ENCODE measurements around the gene DUOXA2.

DNA sequence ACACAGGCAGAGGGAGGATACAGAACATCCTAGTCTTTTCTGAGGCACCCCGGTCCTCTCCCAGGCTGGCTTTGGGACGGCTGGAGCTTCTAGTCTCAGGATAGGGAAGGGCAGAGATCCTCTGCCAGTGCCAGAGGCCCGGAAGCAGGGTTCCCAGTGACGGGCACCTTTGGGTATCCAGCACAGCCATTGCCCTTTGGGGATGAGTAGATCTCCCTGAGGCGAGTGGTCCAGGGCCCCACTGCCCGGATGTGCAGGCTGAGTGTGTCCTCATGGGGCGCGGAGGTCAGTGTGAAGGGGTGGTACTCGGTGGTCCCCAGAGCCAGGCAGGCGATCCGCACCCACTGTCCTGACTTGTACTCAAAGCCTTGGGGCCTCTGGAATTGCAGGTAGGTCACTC, 18.5 kb upstream of the DUOXA2 start:
- TF ChIP-seq, protein P1, sequence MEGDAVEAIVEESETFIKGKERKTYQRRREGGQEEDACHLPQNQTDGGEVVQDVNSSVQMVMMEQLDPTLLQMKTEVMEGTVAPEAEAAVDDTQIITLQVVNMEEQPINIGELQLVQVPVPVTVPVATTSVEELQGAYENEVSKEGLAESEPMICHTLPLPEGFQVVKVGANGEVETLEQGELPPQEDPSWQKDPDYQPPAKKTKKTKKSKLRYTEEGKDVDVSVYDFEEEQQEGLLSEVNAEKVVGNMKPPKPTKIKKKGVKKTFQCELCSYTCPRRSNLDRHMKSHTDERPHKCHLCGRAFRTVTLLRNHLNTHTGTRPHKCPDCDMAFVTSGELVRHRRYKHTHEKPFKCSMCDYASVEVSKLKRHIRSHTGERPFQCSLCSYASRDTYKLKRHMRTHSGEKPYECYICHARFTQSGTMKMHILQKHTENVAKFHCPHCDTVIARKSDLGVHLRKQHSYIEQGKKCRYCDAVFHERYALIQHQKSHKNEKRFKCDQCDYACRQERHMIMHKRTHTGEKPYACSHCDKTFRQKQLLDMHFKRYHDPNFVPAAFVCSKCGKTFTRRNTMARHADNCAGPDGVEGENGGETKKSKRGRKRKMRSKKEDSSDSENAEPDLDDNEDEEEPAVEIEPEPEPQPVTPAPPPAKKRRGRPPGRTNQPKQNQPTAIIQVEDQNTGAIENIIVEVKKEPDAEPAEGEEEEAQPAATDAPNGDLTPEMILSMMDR (IDR thresholded peaks at IDR 0.05), result no peak
- no peak for TF ChIP-seq POLR2AphosphoS5 (IDR thresholded peaks at IDR 0.05)
